C4-2B (cell line): ENCODE data around the gene MINDY4.

Experiments
- H3K27ac ChIP-seq: fragments of 450-650 bp; 2 replicates; pipeline ENCODE4 v1.5.1; 2017
- ZFX ChIP-seq: fragments of 450-650 bp; IDR thresholded peaks from 2 replicates; pipeline ENCODE4 v1.6.1; 2017
- TF ChIP-seq, protein P1 (sequence below): fragments of 450-650 bp; conservative IDR thresholded peaks from 2 replicates; pipeline ENCODE4 v1.5.1; 2017; ENCODE audit warnings: mild to moderate bottlenecking

Gene MINDY4

GRCh38 chr7:30910411-30911073 is 139.3 kb downstream of the MINDY4 start:
- TF ChIP-seq, protein P1, sequence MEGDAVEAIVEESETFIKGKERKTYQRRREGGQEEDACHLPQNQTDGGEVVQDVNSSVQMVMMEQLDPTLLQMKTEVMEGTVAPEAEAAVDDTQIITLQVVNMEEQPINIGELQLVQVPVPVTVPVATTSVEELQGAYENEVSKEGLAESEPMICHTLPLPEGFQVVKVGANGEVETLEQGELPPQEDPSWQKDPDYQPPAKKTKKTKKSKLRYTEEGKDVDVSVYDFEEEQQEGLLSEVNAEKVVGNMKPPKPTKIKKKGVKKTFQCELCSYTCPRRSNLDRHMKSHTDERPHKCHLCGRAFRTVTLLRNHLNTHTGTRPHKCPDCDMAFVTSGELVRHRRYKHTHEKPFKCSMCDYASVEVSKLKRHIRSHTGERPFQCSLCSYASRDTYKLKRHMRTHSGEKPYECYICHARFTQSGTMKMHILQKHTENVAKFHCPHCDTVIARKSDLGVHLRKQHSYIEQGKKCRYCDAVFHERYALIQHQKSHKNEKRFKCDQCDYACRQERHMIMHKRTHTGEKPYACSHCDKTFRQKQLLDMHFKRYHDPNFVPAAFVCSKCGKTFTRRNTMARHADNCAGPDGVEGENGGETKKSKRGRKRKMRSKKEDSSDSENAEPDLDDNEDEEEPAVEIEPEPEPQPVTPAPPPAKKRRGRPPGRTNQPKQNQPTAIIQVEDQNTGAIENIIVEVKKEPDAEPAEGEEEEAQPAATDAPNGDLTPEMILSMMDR, result no peak
- TF ChIP-seq ZFX, result no peak
- H3K27ac ChIP-seq, result no peak overlapping the region

DNA sequence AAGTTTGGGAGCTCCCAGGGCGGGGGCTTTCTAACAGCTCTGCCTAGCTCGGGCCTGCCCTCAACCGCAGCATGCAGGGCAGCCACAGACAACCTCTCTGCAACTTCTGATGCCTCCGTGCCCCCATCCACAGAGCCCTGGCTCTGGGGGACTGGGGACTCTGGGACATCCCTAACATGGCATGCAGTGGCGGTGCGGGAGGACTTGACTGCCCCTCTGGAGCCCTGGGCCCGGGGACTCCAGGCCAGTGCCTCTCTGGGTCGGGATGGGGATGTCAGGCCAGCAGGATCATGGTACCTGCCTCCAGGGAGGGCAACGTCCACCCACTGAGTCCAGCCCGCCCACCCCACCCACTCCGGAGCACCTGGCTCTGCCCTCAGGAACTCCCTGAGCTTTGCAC is 139.9 kb downstream of the MINDY4 start:
- no peak overlapping the region for H3K27ac ChIP-seq
- TF ChIP-seq, protein P1, result no peak
- no peak for TF ChIP-seq ZFX

- TF ChIP-seq ZFX, result no peak
- TF ChIP-seq, protein P1, result no peak
- no peak within 1 kb of the TSS for H3K27ac ChIP-seq
These were observed 140.3 kb downstream of the MINDY4 start, which contains the start of gene AQP1 for GRCh38 chr7:30911561-30911969. Gene AQP1, plus strand, starts transcription at chr7:30911853. Its CDS starts 57 bp downstream, at chr7:30911910.

- no peak overlapping the region for H3K27ac ChIP-seq
These were observed 141.0 kb downstream of the MINDY4 start for GRCh38 chr7:30912021-30912730.

GRCh38 chr7:30912731-30912985 is 141.4 kb downstream of the MINDY4 start:
- TF ChIP-seq, protein P1, result no peak
- TF ChIP-seq ZFX, result no peak
- no peak overlapping the region for H3K27ac ChIP-seq

More at GRCh38 chr7:30912021-30912730, 141.0 kb downstream of the MINDY4 start:
- TF ChIP-seq, protein P1, result no peak
- no peak for TF ChIP-seq ZFX

DNA sequence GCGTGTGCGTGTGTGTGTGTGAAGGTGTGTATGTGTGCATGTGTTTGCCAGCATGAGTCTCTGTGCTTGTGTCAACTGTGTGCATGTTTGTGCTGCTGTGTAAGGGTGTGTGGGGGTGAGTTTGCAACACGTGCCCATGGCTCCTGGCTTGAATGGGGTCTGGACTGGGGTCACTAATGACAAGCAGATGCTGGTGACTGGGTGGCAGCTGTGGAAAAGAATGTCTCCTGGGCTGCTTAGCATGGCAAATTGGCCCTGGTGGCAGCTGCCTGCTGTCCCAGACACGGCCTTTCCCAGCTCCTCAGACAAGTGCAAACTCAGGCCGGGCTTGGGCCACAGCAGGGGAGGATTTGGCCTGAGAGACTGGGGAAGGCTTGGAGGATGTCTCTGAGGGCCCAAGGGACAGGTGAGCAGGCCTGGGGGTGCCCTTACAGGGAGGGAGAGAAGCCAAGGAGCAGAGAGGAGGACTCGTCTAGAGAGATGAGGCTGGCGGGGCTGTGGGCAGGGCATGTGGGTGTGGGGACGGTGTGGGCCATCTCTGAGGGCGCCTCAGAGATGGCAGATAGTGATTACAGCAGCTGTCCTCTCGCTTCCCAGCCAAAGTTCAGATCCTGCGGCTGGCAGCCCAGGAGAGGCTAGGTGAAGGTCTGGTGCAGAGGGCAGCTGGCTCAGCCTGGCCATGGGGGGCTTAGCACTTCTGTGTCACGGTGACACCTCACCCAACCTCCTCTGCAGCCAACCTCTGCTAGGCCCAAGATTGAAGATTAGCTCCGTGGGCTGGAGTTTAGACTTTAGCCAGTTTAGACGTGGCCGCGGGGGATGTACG is 142.0 kb downstream of the MINDY4 start:
- TF ChIP-seq, protein P1, result no peak
- no peak for TF ChIP-seq ZFX
- no peak overlapping the region for H3K27ac ChIP-seq
